ENCODE measurements around the gene DNAJA3.

GRCh38 chr16:4461250-4462085 lies 35.8 kb downstream of the DNAJA3 start:
- no peak for TF ChIP-seq CTCF (IDR thresholded peaks at IDR 0.05)
- TF ChIP-seq POLR2A (IDR thresholded peaks at IDR 0.05): no peak

Measured in testis (tissue), 2 donors.